Stimulated activated CD4-positive, alpha-beta T cell treated with anti-CD3 and anti-CD28 coated beads, Interleukin-2, amount 100 ng/mL, for 48 hours (primary cell): ENCODE data around the gene GPR89A.
"Not testable (repeated sequence)": the region's sequence is repeated elsewhere in the genome, so short reads cannot be mapped to it uniquely, and the experiment has no call there.

Experiments
- DNase-seq, 2 donors: peaks; one replicate each; pipeline ENCODE4 v3.0.0-alpha.2; 2020

The GPR89A gene

DNA sequence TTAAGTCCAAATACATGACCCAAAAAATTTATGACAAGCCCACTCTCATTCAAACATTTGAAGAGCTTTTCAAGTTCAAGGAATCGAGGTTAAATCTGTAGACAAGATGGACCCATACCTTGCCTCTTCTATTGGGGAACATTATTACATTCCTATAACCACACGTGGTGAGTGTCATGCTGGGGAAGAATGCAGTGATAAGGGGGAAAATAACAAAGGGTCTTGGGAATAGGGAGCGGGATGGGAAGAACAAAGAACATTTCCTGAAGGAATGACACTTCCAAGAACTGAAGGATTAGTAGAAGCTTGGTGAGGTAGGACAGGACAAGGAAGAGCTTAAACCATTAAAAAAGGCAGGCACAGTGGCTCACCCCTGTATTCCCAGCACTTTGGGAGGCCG is 80.5 kb downstream of the GPR89A start:
- no peak for DNase-seq

DNA sequence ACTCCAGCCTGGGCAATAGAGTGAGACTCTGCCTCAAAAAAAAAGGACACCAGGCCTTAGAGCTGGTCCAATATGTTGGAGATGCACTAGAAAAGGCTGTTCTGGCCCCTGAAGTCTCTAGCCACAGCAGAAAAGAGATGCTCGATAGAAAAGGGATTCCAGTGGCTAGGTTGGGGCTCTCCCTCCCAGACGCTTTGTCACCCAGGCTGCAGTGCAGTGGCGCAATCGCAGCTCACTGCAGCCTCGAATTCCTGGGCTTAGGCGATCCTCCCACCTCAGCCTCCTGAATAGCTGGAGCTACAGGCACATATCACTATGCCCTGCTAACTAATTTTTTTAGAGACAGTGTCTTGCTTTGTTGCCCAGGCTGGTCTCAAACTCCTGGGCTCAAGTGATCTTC is 81.1 kb downstream of the GPR89A start:
- no peak for DNase-seq

DNA sequence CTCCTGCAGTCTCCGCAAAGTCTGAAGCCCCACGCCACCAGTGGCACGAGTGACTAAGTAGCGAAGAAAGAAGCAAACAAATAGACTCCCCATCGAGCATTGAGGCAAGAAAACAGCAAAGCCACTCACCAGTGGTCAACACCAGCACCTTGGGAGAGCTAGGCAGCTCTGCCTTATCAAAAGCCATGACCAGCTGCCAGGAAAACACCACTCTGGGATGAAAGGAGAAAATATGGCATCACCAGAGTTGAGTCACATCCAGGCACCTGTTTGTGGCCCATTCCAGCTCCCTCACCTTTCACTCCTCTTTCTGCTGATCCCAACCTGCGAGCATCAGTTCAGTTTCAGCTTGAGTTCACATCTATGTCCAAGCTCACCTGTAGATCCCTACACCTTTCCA is 82.1 kb downstream of the GPR89A start:
- no peak for DNase-seq

DNA sequence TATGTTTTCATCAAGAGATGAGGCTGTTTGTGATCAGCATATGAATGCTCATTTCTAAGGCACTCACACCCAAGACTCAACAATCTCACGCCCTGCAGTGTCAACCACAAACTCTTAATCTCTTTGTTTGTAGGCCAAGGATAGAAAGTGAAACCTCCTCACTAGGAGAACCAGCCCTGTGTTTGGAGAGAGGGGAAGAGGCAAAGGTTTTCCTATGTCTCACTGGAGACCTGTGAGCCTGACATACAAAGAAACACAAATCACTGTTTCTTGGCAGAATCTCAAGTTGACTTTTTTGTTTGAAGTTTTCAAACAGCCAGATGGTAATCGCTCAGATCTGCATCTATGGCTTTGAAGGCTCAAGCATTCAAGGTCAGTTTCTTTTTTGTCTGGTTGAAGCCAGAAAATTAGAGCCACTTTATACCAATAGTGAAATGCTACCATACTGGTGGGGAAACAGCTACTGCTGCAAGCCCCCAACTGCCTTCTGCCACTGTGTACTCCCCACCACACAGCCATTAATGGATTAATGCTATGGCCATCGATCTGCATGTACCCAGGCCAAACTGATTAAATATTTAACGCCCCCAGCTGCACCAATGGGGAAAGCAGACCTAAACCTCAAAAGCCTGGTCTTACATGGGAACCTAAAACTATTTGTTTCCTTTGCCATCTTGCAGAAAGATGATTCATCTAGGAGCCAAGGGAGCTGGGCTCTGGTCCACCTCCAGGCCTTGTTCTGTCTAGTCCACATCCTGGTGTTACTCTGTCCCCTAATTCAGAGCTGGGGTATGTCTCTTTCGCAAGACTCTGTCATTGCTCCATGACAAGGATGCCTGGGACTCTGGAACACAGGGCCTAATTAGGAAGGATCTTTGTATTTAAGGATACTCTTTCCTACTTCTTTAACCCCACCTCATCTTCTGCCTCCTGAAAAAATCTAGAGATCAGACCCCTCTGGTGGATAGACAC is 83.1 kb downstream of the GPR89A start:
- peak in 1 of 2 donors; percentile 5 for DNase-seq

DNA sequence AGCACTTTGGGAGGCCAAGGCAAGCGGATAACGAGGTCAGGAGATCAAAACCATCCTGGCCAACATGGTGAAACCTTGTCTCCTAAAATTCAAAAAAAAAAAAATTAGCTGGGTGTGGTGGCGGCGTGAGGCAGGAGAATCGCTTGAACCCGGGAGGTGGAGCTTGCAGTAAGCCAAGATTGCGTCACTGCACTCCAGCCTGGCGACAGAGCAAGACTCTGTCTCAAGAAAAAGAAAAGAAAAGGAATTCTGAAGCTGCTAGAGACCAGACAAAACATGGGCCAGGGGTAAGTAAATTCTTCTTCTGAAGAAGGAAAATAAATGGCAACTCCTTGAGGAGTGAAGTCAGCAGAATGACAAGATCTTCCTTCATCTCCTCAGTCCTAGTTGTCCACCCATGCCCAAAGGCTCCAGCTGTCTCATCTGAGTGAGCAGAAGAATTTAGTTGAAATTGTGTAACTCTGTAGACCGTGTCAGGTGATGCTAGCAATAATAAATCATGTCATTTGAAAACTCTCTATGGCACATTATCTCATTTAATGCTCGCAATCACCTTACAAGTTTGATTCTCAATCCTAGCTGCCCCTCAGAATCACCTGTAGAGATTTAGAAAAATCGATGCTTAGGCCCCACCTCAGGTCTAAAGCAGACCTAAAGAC is 85.1 kb downstream of the GPR89A start:
- DNase-seq: no peak

DNA sequence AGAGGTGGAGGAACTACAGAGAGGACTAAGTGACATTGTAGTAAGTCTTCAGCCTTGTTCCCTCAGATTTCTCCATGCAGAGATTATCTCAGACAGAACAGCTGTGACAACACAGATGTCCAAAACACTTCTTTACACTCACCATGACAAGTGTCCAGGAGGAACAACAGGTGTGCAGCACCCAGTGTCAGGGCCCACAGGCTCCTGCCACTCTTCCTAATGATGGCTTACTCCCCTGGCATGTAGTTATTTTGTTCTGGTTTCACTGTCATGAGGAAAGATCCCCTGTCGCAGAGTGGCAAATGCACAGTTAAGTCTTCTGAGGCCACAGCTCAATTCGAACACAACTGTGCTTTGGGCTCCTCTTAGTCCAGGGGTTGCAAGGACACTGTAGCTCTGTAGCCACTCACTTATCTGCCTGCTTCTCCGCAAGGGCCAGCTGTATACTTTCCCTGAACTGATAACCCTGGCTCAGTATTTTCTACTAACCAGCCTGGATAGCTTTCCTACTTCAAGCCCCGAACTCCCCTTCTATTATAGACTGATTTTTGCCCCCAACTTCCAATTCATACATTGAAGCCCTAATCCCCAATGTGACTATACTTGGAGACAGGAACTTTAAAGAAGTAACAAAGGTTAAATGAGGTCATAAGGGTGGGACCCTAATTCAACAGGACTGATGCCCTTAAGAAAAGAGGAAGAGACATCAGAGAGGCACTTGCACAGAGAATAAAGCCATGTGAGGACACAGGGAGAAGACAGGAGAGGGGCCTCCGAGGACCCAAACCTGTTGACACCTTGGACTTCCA is 88.2 kb downstream of the GPR89A start:
- DNase-seq: no peak

DNA sequence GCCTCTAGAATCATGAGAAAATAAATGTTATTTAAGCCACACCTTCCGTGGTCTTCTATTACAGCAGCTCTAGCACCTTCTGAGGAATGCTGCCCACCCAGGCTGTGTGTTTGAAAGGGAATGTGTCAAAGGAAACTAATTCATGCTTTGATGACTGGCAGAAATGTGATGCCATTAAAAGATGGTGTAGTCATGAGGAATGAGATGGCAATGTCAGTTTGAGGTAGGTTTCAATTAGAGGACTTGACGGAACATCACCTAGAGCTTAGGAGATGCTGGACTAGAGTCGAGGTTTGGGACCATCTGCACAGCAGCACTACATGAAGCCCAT is 88.8 kb downstream of the GPR89A start:
- DNase-seq: no peak

DNA sequence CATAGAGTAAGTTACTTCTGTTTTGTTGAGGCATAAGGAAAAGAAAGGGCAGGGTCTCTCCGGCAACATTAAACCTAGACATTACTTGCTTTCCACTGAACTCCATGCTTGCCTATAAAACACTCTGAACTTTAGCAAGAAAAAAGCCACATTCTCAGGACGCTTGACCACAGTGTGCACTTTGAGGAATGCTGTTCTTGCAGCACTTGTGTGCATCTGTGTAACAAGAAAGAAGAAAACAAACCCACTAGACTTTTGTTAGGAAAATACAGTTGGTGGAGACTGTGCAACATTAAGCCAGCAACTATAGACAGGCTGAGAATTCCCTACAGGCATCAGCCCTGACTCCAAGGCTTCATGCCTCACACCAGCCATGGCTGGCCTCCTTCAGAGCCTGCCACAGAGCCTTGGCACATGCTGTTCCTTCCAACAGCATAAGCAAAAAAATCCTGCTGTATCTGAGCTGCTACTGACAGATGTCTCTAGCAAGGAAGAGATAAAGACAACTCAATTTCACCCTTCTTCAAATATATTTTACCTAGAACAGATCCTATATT is 93.6 kb downstream of the GPR89A start:
- no peak for DNase-seq

DNA sequence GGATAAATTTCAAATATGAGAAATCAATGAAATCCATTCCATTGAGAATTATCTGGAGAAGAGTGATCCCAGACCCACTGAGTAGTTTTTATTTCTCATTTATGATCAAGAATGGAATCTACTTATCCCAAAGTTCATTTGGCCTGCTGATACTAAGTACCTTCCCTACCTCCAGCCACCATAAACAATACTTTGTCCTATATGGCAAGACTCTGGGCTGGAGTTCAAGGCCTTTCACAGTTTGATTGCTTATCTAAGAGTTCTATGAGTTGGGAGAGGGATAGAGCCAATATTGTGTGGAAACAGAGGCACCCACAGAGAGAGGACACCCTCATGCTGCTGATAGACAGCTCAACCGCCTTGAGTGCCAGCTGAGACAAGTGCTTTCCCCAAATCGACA is 94.3 kb downstream of the GPR89A start:
- DNase-seq: no peak

DNA sequence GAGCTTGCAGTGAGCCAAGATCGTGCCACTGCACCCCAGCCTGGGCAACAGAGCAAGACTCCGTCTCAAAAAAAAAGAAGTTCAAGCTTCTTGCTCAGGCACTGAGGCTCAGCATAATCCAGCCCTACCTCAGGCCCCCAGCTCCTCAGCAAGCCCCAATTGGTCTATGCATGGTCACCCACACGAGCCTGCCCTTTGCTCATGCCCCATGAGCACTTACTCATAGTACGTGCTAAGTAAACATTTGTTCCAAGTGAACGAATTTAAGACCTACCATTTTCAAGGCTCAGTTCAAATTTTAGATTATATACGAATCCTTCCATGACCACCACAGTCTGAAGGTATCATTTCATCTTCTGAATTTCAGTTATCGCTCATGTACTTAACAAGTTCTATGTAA is 95.0 kb downstream of the GPR89A start:
- no peak for DNase-seq

DNA sequence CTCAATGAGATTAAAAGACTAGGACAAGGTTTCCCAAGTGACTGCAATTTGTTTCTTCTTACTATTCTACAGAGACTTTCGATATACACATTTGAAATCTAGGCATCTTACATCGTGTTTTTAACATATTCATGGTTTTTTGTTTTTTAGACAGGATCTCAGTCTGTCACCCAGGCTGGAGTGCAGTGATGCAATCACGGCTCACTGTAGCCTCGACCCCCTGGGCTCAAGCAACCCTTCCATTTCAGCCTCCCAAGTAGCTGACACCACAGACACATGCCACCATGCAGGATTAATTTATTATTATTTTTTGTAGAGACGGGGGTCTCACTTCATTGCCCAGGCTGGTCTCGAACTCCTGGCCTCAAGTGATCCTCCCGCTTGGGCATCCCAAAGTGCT is 97.8 kb downstream of the GPR89A start:
- no peak for DNase-seq

DNA sequence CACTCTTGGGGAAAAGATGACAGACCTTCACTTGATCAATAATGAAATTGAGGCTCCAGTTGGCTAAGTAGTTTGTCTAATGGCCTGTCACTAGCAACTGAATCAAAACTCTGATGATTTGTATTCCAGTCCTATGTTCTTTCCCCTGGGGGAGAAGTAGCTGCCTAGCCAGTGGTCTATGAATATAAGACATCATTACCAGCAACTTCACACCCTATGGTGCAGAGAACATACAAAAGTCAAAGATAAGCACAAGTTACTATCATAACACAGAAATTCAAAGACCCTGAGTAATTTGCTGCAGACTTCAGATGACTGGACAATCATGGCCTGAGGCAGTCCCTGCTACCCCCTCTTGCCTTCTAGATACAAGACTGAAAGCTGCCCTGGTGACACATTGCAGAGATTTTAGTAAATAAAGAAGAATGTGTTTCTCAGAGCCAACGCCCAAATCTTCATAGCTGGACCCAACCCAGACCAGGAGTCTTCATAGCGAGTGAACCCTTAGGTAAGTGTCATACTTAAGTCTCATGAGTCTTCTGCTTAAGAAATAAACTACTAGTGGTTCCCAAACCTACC is 98.4 kb downstream of the GPR89A start:
- DNase-seq: no peak

DNA sequence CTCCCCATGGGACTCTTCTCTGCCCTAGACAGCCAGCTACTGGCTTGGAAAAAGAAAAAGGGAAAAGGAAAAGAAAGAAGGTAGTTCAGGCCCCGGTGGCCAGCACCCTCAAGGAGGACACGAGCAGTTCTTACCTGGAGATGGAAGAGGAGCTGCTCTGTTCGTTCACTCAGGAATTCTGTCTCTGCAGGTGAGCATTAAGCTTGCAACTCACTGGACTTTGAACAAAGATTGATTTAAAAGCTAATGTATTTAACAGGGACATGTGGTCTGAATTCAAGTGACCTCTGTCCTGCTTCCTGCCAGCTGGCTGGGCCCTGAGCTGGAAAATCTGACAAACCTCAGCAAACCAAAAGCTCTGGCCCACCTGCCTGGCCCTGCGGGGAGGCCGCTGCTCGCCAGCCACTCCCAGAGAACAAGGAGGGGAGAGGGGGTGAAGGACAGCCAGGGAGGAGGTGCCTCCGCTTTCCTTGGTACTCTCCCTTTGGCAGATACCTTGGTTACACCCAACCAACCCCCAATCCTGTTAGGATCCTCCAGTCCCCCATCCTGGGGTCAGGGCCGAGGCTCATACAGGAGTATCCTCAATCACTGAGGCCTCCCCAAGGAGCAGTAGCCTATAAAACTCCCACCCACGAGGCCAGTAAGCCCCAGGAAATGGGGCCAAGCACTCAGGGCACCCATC is 99.5 kb downstream of the GPR89A start, which contains the start of gene PDZK1:
Gene PDZK1, minus strand, starts transcription at position 186 of the 685 bp plus-strand sequence. CDS start 19,347 bp downstream, outside the sequence.
- no peak for DNase-seq

DNA sequence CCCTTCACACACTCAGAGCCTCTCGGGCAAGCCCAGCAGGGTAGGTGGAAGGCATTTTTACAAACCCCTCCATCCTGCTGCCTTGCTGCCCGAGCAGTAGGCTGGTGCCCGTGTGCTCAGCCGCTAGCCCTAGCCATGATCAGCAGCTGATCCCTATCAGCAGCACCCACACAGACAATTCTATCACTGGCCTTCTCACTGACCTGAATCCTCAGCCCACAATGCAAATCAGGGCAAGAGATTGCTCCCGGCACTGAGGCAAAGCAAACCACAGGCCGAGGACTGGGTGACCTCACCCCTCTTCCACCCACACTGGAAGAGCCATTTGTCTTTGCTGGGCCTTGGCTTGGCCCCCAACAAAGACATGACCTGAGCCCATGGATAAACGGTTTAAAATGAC is 100.3 kb downstream of the GPR89A start:
- DNase-seq: no peak

DNA sequence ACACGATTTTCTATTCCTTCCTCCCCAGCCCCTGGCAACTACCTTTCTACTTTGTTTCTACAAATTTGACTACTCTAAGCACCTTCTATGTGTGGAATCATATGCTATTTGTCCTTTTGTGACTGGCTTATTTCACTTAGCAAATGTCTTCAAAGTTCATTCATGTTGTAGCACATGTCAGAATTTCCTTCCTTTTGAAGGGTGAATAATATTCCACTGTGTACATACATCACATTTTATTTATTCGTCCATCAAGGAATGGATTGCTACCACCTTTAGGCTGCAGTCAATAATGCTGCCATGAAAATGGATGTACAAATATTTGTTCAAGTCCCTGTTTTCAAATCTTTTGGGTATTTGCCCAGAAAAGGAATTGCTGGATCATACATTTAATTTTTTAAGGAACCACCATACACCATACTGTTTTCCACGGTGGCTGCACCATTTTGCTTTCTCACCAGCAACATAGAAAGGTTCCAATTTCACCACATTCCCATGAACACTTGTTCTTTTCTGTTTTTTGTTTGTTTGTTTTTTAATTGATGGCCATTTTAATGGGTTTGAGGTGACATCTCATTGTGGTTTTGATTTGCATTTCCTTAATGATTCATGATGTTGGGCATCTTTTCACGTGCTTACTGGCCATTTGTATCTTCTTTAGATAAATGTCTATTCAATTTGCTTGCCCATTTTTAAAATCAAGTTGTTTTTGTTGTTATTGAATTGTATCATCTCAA is 102.7 kb downstream of the GPR89A start:
- no peak for DNase-seq

DNA sequence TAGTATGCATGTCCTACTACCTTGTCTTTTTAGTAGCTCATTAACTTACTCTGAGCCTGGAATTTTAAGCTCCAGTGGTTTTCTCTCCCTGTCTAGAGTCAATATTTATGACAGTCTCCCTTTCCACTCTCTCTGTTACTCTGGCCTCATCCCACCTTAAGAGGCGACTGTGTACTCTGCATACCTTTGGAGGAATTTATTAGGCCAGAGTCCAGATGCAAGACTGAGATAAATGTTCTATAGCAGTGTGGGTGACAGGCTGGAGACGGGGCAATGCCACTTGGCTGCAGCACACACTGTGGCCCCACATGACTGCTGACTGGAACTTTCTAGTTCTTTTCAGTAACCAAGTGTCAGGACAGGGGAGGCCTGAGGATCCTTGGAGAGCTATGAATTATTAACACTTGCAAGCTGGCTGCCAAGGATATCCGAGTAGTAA is 103.4 kb downstream of the GPR89A start:
- no peak for DNase-seq

DNA sequence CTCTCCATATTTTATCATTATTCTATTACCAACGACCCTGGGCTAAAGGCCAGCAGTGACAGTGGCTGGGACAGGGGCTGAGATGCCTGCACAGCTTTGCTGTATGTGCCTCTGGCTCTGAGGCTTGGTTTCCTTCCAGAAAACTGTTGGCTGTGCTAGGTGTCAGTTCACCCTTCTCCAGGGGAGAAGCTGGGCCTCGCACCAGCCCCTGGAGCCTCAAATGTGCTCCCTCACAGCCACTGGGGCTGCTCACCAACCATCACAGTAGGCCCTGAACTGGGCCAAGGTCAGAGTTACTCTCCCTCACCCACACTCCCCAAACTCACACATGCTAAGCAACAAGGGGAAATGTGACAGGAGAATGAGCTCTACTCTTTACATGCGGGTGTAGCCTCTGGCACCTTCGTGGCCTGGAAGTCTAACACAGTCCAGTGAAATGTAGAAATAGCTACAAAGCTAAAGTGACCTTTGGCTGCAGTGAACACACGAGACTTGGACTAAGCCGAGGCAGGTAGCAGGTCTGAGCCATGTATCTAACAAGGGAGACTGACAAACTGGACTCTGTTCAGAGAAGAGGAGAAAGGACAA is 106.8 kb downstream of the GPR89A start:
- DNase-seq: no peak

DNA sequence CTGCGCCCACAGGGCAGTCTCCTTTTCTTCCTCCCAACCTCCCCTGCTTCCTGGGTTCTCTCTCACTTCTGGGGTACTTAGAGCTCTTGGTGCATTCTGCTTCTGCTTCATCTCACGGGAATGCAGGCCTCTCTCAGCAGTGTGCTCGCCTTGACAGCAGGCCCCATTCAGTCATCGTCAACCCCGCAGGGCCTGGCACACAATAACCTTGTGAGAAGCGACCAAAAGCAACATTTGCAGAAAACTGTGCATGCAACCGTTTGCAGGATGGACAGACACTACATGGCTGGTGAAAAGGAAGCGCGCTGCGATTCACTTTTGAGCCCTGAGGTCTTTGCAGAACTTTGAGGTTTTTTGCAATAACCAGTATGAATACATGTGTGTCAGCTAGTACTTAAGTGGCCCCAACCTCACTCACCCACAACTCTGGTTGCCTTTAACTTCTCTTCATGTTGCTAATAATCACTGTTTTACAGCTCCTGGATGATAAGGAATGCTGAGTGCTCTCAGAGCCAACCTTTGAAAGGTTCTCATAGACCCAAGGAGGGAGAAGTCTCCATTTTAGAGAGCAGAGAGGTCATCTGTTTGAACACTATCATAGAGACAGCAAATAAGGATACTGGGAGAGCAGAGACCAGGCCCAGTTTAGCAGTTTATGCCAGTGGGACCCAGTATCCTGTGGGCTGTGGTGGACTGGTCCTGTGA is 109.0 kb downstream of the GPR89A start:
- DNase-seq: no peak

DNA sequence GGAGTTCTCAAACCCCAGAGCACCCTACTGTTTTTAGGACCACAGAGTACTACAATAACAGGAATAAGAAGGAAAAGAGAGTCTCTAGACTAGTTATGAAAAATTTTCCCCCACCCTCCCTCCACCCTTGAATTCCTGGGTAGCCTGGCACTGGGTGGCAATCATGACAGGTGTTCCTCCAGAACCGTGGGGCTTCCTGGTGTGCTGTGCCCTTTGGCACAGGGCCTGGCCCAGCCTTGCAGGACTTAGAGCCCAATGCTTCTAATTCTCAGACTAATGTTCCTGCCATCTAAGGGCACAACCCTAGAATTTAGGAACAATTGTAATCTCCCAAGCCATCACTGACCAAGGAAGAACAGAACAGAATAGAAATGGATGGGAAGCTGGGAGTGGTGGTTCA is 110.0 kb downstream of the GPR89A start:
- no peak for DNase-seq

DNA sequence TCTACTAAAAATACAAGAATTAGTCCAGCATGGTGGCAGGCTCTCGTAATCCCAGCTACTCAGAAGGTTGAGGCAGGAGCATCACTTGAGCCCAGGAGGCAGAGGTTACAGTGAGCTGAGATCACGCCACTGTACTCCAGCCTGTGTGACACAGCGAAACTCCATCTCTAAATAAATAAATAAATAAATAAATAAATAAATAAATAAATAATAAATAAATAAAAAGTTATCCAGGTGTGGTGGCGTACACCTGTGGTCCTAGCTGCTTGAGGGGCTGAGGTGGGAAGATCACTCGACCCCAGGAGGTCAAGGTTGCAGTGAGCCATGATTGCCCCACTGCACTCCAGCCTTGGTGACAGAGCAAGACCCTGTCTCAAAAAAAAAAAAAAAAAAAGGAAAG is 110.7 kb downstream of the GPR89A start:
- not testable (repeated sequence) for DNase-seq
